Measurements from ENCODE around the gene CDH13. TPM values are rescaled to one million over a fixed set of nuclear protein-coding genes. Genes with fewer than 3 reads are reported as not detected.

CDH13 gene
- total RNA-seq, 2 experiments from 2014 or later, result not detected

- Histone ChIP-seq H3K4me1 (ENCODE audit: insufficient read depth, low read length, poor library complexity, severe bottlenecking) (no peaks in the 10 kb centered on the region), H4K20me1 (ENCODE audit: insufficient read depth, low read length) (no peaks in the 10 kb centered on the region), H3K36me3 (ENCODE audit: insufficient read depth, low read length) (no peaks in the 10 kb centered on the region), H3K4me2 (ENCODE audit: low read length) (no peak overlapping the region), H3K9me3 (ENCODE audit: low read length) (no peaks in the 10 kb centered on the region), H3K27ac (ENCODE audit: low read depth, low read length, poor library complexity, severe bottlenecking) (no peak overlapping the region), H3K4me3 (ENCODE audit: low read depth, low read length, poor library complexity, severe bottlenecking) (no peak overlapping the region), H2AFZ (ENCODE audit: low read length) (no peak overlapping the region), H3K9me2 (ENCODE audit: insufficient read depth, low read length) (no peaks in the 10 kb centered on the region), H3K79me2 (ENCODE audit: insufficient read depth, low read depth, low read length) (no peaks in the 10 kb centered on the region)
- ChIA-PET POLR2A (no interaction called here), CTCF (ENCODE audit: unreplicated experiment) (no interaction called here)
- no TSS peak for BruUV-seq (replicated peaks)
- intact Hi-C loops (cut with micrococcal nuclease; ENCODE audit: unreplicated experiment), result no loop called here
- TF ChIP-seq CTCF (conservative IDR thresholded peaks at IDR 0.05; ENCODE audit: low read length) (no peak), EZH2phosphoT487 (IDR thresholded peaks at IDR 0.05; ENCODE audit: borderline replicate concordance, low read depth, low read length) (no peak)
- no peak for DNase-seq (ENCODE audit: low spot score)
Measured at GRCh38 chr16:82694239-82694874, 67.6 kb downstream of the CDH13 start.

GRCh38 chr16:82695806-82696205 is 69.0 kb downstream of the CDH13 start:
- Histone ChIP-seq H3K4me1 (ENCODE audit: insufficient read depth, low read length, poor library complexity, severe bottlenecking) (no peaks in the 10 kb centered on the region), H3K36me3 (ENCODE audit: insufficient read depth, low read length) (no peaks in the 10 kb centered on the region), H4K20me1 (ENCODE audit: insufficient read depth, low read length) (no peaks in the 10 kb centered on the region), H3K9me3 (ENCODE audit: low read length) (no peaks in the 10 kb centered on the region), H3K79me2 (ENCODE audit: insufficient read depth, low read depth, low read length) (no peaks in the 10 kb centered on the region), H3K27ac (ENCODE audit: low read depth, low read length, poor library complexity, severe bottlenecking) (no peak overlapping the region), H2AFZ (ENCODE audit: low read length) (no peak overlapping the region), H3K4me3 (ENCODE audit: low read depth, low read length, poor library complexity, severe bottlenecking) (no peak overlapping the region), H3K4me2 (ENCODE audit: low read length) (no peak overlapping the region), H3K9me2 (ENCODE audit: insufficient read depth, low read length) (no peaks in the 10 kb centered on the region)
- ChIA-PET CTCF (ENCODE audit: unreplicated experiment) (no interaction called here), POLR2A (interaction anchor here (0.5 kb wide), 1 partner anchor 174 kb away, joined by 4 read pairs; no protein-coding TSS in a partner anchor)
- TF ChIP-seq EZH2phosphoT487 (IDR thresholded peaks at IDR 0.05; ENCODE audit: borderline replicate concordance, low read depth, low read length), result no peak
- TF ChIP-seq CTCF (conservative IDR thresholded peaks at IDR 0.05; ENCODE audit: low read length), result no peak
- BruUV-seq (replicated peaks), result no TSS peak
- no peak for DNase-seq (ENCODE audit: low spot score)
- intact Hi-C loops (cut with micrococcal nuclease; ENCODE audit: unreplicated experiment), result no loop called here

GRCh38 chr16:82699260-82699659 is 72.5 kb downstream of the CDH13 start:
- no peaks in the 10 kb centered on the region for H3K4me1 ChIP-seq (ENCODE audit: insufficient read depth, low read length, poor library complexity, severe bottlenecking)
- intact Hi-C loops (cut with micrococcal nuclease; ENCODE audit: unreplicated experiment), result no loop called here
- H3K9me3 ChIP-seq (ENCODE audit: low read length), result no peaks in the 10 kb centered on the region
- H2AFZ ChIP-seq (ENCODE audit: low read length), result no peak overlapping the region
- ChIA-PET POLR2A (no interaction called here), CTCF (ENCODE audit: unreplicated experiment) (no interaction called here)
- no peaks in the 10 kb centered on the region for H3K36me3 ChIP-seq (ENCODE audit: insufficient read depth, low read length)
- TF ChIP-seq CTCF (conservative IDR thresholded peaks at IDR 0.05; ENCODE audit: low read length), result no peak
- no peak for TF ChIP-seq EZH2phosphoT487 (IDR thresholded peaks at IDR 0.05; ENCODE audit: borderline replicate concordance, low read depth, low read length)
- BruUV-seq (replicated peaks), result no TSS peak
- no peak overlapping the region for H3K4me3 ChIP-seq (ENCODE audit: low read depth, low read length, poor library complexity, severe bottlenecking)
- H3K79me2 ChIP-seq (ENCODE audit: insufficient read depth, low read depth, low read length), result no peaks in the 10 kb centered on the region
- no peaks in the 10 kb centered on the region for H3K9me2 ChIP-seq (ENCODE audit: insufficient read depth, low read length)
- no peak for DNase-seq (ENCODE audit: low spot score)
- no peak overlapping the region for H3K4me2 ChIP-seq (ENCODE audit: low read length)
- no peaks in the 10 kb centered on the region for H4K20me1 ChIP-seq (ENCODE audit: insufficient read depth, low read length)
- H3K27ac ChIP-seq (ENCODE audit: low read depth, low read length, poor library complexity, severe bottlenecking), result no peak overlapping the region

All from OCI-LY7 (cell line).